Subcutaneous abdominal adipose tissue (tissue), 5 donors: ENCODE results near the gene PCNP.

ENCODE experiments used
- H3K27ac ChIP-seq: one replicate; pipeline ENCODE4 v1.7.0; 2013; ENCODE audit warnings: low read depth, mild to moderate bottlenecking, inconsistent platforms, low read length, moderate library complexity
- H3K27me3 ChIP-seq, 5 donors: one replicate each; pipeline ENCODE4 v1.7.0; 2013; ENCODE audit warnings: low read length in 5 of 5, inconsistent platforms in 1 of 5; ENCODE audit not compliant: control insufficient read depth in 5 of 5, insufficient read depth in 4 of 5
- H3K36me3 ChIP-seq, 5 donors: one replicate each; pipeline ENCODE4 v1.7.0; 2013; ENCODE audit warnings: low read length in 5 of 5; ENCODE audit not compliant: control insufficient read depth in 5 of 5, insufficient read depth in 5 of 5
- H3K4me1 ChIP-seq, 5 donors: one replicate each; pipeline ENCODE4 v1.7.0; 2013; ENCODE audit warnings: low read length in 5 of 5, mild to moderate bottlenecking in 3 of 5, moderate library complexity in 1 of 5; ENCODE audit not compliant: control insufficient read depth in 5 of 5, insufficient read depth in 5 of 5
- H3K4me3 ChIP-seq, 5 donors: one replicate each; pipeline ENCODE4 v1.7.0; 2013; ENCODE audit warnings: low read length in 5 of 5, low read depth in 1 of 5
- H3K9ac ChIP-seq, 5 donors: one replicate each; pipeline ENCODE4 v1.7.0; 2013; ENCODE audit warnings: low read length in 5 of 5, mild to moderate bottlenecking in 4 of 5, moderate library complexity in 3 of 5
- H3K9me3 ChIP-seq, 5 donors: one replicate each; pipeline ENCODE4 v1.7.0; 2013; ENCODE audit warnings: low read length in 5 of 5; ENCODE audit not compliant: control insufficient read depth in 5 of 5
- donor health status: healthy.
- donor health status: healthy.
- donor health status: healthy.
- donor health status: healthy.
- donor health status: healthy.

Gene PCNP, protein sequence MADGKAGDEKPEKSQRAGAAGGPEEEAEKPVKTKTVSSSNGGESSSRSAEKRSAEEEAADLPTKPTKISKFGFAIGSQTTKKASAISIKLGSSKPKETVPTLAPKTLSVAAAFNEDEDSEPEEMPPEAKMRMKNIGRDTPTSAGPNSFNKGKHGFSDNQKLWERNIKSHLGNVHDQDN

DNA sequence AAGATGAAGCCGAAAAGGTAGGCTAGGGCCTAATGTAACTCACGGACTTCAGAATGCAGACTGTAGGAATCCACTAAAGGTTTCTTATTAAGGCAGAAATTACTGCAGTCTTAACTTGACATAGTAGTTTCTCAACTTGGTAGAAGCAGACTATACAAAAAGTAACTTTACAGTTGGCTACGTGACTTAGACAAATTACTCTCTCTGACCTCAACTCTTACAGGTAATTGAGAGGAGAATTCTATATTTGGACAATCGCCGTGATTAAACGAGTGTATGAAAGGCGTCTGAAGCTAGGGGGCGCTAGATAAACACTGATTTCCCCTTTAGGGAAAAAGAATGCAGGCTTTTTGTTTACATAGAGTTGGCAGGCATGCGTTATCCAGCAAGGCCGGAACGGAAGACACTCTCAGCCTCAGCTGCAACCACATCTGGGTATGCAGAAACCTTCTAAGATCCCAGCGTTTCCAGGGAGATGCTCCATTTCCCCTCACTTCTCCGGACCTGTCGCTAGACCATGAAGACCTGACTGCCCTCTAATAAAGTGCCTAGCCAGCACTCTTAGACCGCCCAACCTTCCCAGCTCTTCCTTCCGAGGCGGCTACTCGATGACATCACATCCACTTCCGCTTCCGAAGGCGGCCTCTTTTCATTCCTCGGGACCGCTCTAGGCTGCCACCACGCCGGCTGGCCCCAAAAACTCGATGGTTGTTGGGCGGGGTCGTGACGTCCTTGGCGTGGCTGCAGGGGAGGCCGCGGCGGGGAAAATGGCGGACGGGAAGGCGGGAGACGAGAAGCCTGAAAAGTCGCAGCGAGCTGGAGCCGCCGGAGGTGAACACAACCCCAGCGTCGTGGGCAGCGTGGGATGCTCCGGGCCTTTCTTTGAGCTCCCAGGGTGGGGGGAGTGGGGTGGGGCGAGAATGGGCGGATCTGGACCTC is at the start of gene PCNP:
TSS of gene PCNP (plus strand) at position 732 of the 939 bp plus-strand sequence. CDS start at position 768, 36 bp downstream.
- H3K27ac ChIP-seq: peak within 1 kb of the TSS; percentile 95
- H3K4me1 ChIP-seq: peaks cover 0 to 28% (median 22%) of the 10 kb centered on the region in 5 donors

DNA sequence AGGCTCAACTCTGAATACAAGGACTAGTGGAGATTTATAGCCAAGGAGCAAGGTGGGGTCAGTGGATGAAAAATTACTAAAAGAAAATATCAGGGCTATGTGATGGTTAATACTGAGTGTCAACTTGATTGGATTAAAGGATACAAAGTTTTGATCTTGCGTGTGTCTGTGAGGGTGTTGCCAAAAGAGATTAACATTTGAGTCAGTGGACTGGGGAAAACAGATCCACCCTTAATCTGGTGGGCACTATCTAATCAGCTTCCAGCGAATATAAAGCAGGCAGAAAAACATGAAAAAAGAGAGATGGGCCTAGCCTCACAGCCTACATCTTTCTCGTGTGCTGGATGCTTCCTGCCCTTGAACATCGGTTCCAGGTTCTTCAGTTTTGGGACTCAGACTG is 46.5 kb upstream of the PCNP start:
- Histone ChIP-seq H3K9me3 (peaks cover 0 to 9% (median 0%) of the 10 kb centered on the region in 5 donors), H3K4me3 (no peak overlapping the region), H3K4me1 (no peaks in the 10 kb centered on the region), H3K9ac (no peak overlapping the region), H3K27me3 (peaks cover 0 to 2% (median 0%) of the 10 kb centered on the region in 5 donors), H3K36me3 (no peaks in the 10 kb centered on the region), H3K27ac (no peak overlapping the region)

More for the DNA sequence above, at the start of gene PCNP:
- Histone ChIP-seq H3K36me3 (peaks cover 0 to 5% (median 3%) of the 10 kb centered on the region in 5 donors), H3K4me3 (peak within 1 kb of the TSS; percentile 98 to 99 (median 99)), H3K9ac (peak within 1 kb of the TSS; percentile 94 to 100 (median 97)), H3K9me3 (no peaks in the 10 kb centered on the region), H3K27me3 (no peaks in the 10 kb centered on the region)

DNA sequence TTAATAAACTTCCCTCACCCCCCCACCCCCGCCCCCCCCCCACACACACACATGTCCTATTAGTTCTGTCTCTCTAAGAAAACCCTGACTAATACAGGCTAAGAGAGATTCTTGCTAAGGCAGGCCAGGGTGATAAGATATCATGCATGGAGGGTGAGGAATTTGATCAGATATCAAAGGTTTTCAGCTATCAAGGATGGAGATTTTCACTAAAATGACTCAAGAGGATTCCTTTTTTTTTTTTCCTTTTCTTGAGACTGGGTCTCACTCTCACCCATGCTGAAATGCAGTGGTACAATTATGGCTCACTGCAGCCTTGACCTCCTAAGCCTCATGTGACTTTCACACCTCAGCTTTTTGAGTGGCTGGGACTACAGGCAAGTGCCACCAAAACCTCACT is 46.1 kb upstream of the PCNP start:
- no peak overlapping the region for H3K9ac ChIP-seq
- no peaks in the 10 kb centered on the region for H3K36me3 ChIP-seq
- peaks cover 0 to 9% (median 0%) of the 10 kb centered on the region in 5 donors for H3K9me3 ChIP-seq
- H3K27me3 ChIP-seq: peaks cover 0 to 2% (median 0%) of the 10 kb centered on the region in 5 donors
- no peaks in the 10 kb centered on the region for H3K4me1 ChIP-seq
- no peak overlapping the region for H3K4me3 ChIP-seq
- H3K27ac ChIP-seq: no peak overlapping the region

DNA sequence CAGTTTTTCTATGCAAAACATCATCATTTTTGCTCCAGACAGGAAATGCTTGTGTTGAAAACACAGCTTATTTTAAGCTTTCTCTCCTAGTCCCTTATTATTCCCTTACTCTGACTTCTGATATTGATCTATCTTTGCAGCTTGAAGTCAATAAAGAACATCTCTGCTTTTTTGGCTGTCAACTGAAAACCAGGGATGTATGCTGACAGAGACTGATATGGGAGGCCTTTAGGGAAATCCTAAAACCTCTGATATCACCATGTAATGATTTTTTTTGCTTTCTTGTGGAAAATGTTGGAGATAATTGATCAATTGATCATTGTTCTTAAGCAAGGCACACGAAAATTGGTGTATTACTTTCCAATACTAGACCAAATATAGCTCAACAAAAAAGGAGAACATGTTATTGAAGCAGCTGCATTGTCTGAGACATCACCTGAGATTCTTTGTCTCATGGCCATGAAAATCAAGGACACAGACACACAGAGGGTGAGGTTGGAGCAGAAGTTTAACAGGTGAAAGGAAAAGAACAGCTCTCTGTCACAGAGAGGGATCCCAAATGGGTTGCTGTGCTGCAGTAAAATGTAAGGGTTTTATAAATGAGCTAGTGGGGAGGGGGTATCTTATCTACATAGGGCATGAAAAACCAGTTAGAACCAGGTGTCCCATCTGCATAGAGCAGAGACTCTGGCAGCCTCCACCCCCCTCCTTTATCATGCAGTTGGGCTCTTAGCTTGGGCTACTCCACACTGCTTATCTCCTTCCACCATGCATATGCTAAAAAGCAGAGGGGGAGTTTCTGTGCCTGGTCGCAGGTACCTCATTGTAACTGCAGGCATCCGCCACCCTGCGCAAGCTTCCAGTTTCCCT is 43.9 kb upstream of the PCNP start:
- Histone ChIP-seq H3K9ac (no peak overlapping the region), H3K4me3 (no peak overlapping the region), H3K4me1 (no peaks in the 10 kb centered on the region), H3K36me3 (no peaks in the 10 kb centered on the region), H3K27ac (no peak overlapping the region), H3K9me3 (peaks cover 0 to 9% (median 0%) of the 10 kb centered on the region in 5 donors), H3K27me3 (peaks cover 0 to 2% (median 0%) of the 10 kb centered on the region in 5 donors)

DNA sequence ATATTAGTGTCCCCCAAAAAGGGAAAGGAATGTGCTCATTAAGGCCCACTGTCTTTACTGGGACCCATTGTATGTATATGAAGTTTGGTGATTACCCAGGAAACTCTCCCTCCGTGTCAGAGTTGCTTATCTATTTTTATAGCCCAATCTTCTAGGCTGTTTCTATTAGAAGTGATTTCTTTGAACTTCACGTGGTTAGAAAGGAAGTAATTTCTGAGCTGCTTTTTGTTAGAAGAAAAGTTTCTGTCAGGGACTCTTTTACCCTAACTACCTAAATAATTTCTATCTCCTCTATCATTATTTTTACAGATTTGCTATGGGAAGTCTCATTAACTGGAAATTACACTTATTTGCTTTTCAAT is 43.3 kb upstream of the PCNP start:
- Histone ChIP-seq H3K9me3 (peaks cover 0 to 5% (median 0%) of the 10 kb centered on the region in 5 donors), H3K9ac (no peak overlapping the region), H3K27ac (no peak overlapping the region), H3K4me3 (no peak overlapping the region), H3K4me1 (no peaks in the 10 kb centered on the region), H3K36me3 (no peaks in the 10 kb centered on the region), H3K27me3 (peaks cover 0 to 2% (median 0%) of the 10 kb centered on the region in 5 donors)

DNA sequence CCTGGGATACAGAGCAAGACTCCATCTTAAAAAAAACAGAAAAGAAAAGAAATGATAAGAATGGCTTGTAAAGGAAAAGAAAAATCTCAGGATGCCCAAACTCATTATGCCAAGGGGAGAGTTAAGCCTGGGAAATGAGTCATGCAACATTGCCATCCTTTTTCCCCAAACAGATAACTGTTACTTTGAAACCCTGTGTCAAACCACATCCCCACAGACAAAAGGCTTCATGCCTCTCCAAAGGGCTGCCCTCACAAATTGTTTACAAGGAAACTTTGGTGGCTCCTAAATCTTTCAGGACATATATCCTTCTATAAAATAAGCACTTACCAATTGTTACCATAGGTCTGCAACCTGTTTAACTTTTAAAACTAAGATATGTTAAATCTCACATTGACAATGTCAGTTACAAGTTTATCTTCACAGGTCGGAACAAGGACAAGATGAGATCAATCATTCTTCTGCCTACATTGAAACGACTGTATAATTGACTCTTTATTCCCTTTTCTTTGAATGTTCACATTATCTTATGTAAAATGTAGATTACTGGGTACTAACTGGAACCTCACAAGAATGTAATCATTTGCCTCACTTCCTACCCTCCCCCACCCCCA is 42.4 kb upstream of the PCNP start:
- Histone ChIP-seq H3K9ac (no peak overlapping the region), H3K36me3 (no peaks in the 10 kb centered on the region), H3K4me3 (no peak overlapping the region), H3K27me3 (peaks cover 0 to 2% (median 0%) of the 10 kb centered on the region in 5 donors), H3K9me3 (peaks cover 0 to 4% (median 0%) of the 10 kb centered on the region in 5 donors), H3K4me1 (no peaks in the 10 kb centered on the region), H3K27ac (no peak overlapping the region)

DNA sequence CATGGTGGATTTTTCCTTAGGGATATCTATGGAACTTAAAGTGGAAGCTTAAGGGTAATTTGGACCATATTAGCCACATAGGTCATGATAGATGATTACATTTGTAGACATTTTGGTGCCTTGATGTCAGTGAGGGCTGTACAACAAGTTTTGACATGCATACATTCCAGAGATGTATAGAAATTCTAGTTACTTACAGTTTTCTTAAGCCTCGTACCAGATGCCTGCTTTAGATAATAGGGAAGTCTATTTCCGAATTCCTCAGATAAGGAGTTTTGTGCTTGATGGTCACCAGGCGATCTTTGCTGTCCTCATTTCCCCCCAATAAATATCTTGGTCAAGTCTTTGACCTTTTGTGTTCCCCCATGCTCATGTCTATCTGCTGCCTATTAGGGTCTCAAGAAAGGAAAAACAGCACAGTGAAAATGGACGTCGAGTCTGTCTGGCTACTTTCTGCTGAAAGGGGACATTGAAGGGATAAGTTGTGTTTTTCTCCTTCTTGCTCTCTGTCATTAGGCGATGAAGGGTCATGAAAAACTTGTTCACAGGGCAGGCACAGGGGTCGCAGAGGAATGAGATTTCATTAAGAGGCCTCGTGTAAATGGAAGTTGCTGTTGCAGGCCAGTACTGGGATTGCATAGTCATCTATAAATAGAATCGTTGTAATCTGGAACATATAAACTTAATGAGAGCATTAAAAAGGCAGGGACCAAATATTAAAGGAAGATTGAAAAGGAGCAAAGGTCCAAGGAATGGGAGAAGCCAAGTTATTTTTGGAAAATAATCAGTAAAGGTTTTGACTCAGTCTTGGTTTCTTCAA is 41.0 kb upstream of the PCNP start:
- Histone ChIP-seq H3K9ac (no peak overlapping the region), H3K4me3 (no peak overlapping the region), H3K36me3 (no peaks in the 10 kb centered on the region), H3K4me1 (no peaks in the 10 kb centered on the region), H3K27me3 (peaks cover 0 to 2% (median 0%) of the 10 kb centered on the region in 5 donors), H3K27ac (no peak overlapping the region), H3K9me3 (peaks cover 0 to 4% (median 0%) of the 10 kb centered on the region in 5 donors)

DNA sequence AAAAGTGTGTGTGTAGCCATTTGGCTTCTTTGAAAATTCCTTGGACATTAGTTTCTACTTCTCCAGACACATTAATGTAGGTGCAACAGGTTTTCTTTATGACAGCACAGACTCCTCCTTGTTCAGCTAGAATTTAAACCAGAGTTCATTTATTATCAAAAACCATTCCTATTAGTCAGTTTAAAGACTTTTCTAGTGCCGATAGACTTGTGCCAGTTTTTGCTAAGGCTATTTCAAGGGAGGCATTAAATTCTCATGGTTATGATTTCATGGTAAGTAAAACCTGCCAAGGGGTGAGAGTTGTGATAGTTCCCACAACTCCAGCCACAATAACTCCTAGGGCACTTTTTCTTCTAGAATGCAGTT is 40.4 kb upstream of the PCNP start:
- peaks cover 0 to 2% (median 0%) of the 10 kb centered on the region in 5 donors for H3K27me3 ChIP-seq
- H3K9me3 ChIP-seq: peaks cover 0 to 4% (median 0%) of the 10 kb centered on the region in 5 donors

DNA sequence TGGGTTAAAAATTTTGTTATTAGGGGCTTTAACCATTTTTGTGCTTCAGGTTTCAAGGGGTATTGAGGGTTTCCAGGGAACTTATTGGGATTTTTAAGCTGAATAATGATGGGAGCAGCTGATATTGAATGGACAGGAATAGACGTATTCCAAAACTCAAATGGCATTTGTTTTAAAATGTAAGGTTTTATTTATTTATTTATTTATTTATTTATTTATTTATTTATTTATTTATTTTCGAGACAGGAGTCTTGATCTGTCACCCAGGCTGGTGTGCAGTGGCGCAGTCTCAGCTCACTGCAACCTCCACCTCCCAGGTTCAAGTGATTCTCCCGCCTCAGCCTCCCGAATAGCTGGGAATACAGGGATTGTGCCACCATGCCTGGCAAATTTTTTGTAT is 38.8 kb upstream of the PCNP start:
- no peaks in the 10 kb centered on the region for H3K36me3 ChIP-seq
- H3K27me3 ChIP-seq: peaks cover 0 to 2% (median 0%) of the 10 kb centered on the region in 5 donors
- no peak overlapping the region for H3K27ac ChIP-seq
- H3K4me1 ChIP-seq: no peaks in the 10 kb centered on the region
- H3K4me3 ChIP-seq: no peak overlapping the region
- no peak overlapping the region for H3K9ac ChIP-seq
- H3K9me3 ChIP-seq: peaks cover 0 to under 1% (median 0%) of the 10 kb centered on the region in 5 donors

More for the DNA sequence above, 40.4 kb upstream of the PCNP start:
- H3K4me3 ChIP-seq: no peak overlapping the region
- no peaks in the 10 kb centered on the region for H3K36me3 ChIP-seq
- H3K27ac ChIP-seq: no peak overlapping the region
- H3K9ac ChIP-seq: no peak overlapping the region
- H3K4me1 ChIP-seq: no peaks in the 10 kb centered on the region
